HK-2 (cell line): ENCODE measurements around the gene CYB5D1.

Experiments used
- DNase-seq: peaks from one replicate; pipeline ENCODE4 v3.0.0-alpha.2; 2018; ENCODE audit not compliant: unreplicated experiment

The CYB5D1 gene

GRCh38 chr17:7844292-7845154 is 13.3 kb upstream of the CYB5D1 start:
- DNase-seq, result peak; percentile 92

- no peak for DNase-seq
Observed at GRCh38 chr17:7845359-7846062, 12.3 kb upstream of the CYB5D1 start.

GRCh38 chr17:7846063-7846735 is 11.6 kb upstream of the CYB5D1 start:
- DNase-seq, result no peak

- DNase-seq, result no peak
Observed at GRCh38 chr17:7846765-7847661, 10.8 kb upstream of the CYB5D1 start.

GRCh38 chr17:7848131-7848579 is 9.6 kb upstream of the CYB5D1 start:
- no peak for DNase-seq

GRCh38 chr17:7848739-7849129 is 9.1 kb upstream of the CYB5D1 start:
- DNase-seq, result no peak

- no peak for DNase-seq
Observed at GRCh38 chr17:7849130-7849750, 8.6 kb upstream of the CYB5D1 start.

- no peak for DNase-seq
Observed at GRCh38 chr17:7849751-7850504, 7.9 kb upstream of the CYB5D1 start.

- DNase-seq, result no peak
Observed at GRCh38 chr17:7850701-7851437, 6.9 kb upstream of the CYB5D1 start.

GRCh38 chr17:7851438-7852261 is 6.2 kb upstream of the CYB5D1 start:
- peak; percentile 31 for DNase-seq

- DNase-seq, result no peak
Observed at GRCh38 chr17:7852262-7852670, 5.5 kb upstream of the CYB5D1 start.

- DNase-seq, result no peak
Observed at GRCh38 chr17:7852919-7853690, 4.7 kb upstream of the CYB5D1 start.

GRCh38 chr17:7853691-7854038 is 4.1 kb upstream of the CYB5D1 start:
- DNase-seq, result no peak

GRCh38 chr17:7854078-7854777 is 3.6 kb upstream of the CYB5D1 start:
- DNase-seq, result no peak

- no peak for DNase-seq
Observed at GRCh38 chr17:7854851-7855659, 2.7 kb upstream of the CYB5D1 start, which contains the start of gene TMEM88. Gene TMEM88 (plus strand): TSS chr17:7855066. CDS start chr17:7855075, 9 bp downstream.

- no peak for DNase-seq
Observed at GRCh38 chr17:7855660-7856010, 2.2 kb upstream of the CYB5D1 start.
